Measurements from ENCODE around the gene CCL19. TPM values are rescaled to one million over a fixed set of nuclear protein-coding genes. Genes with fewer than 3 reads are reported as not detected.

CCL19 gene
- total RNA-seq, 2 experiments from 2014 or later: not detected

DNA sequence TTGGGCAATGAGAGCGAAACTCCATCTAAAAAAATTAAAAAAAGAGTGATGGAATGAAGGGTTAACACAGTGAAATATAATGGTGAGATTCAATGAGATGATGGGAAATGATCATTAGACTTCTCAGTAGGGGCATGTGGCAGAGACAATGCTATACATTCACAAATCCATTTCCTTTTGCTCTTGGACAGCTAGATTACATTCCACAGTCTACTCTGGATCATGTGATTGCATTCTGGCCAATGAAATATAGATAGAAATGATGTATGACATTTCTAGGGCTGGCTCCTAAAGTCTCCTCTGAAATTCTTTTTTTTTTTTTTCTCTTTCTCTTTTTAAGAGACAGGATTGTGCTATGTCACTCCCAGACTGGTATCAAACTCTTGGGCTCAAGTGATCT lies 48.4 kb downstream of the CCL19 start:
- peaks cover 24% of the 10 kb centered on the region for H3K4me1 Mint-ChIP-seq
- no peak overlapping the region for H3K27ac Mint-ChIP-seq
- ChIA-PET CTCF (interaction anchor here (0.6 to 1.2 kb wide), 2 partner anchors 9 to 23 kb away, joined by 3 to 5 read pairs; no protein-coding TSS in a partner anchor), POLR2A (interaction anchor here (1.2 to 9.4 kb wide), 2 partner anchors 9 to 18 kb away, joined by 3 to 162 read pairs; partner anchors contain the start of gene CCL27)
- H3K27me3 Mint-ChIP-seq: no peaks in the 10 kb centered on the region
- H3K4me3 Mint-ChIP-seq: no peak overlapping the region
- DNase-seq: no peak
- peaks cover 3% of the 10 kb centered on the region for H3K36me3 Mint-ChIP-seq (ENCODE audit: low read depth)
- no peaks in the 10 kb centered on the region for H3K9me3 Mint-ChIP-seq

Other genes with a start within 250 kb of the CCL19 start
- gene FAM219A, start 232.7 kb downstream of the CCL19 start, total RNA-seq: 10 to 100 TPM; 12.3 to 13.2 TPM
- not detected for gene DNAI1, start 232.5 kb downstream of the CCL19 start, total RNA-seq
- gene ENHO, start 168.3 kb downstream of the CCL19 start, total RNA-seq: not detected
- not detected for gene CNTFR, start 101.6 kb downstream of the CCL19 start, total RNA-seq
- 10 to 100 TPM; 32.4 to 32.6 TPM for gene RPP25L, start 79.2 kb downstream of the CCL19 start, total RNA-seq
- 100 to 1,000 TPM; 143 to 144 TPM for gene DCTN3, start 70.8 kb downstream of the CCL19 start, total RNA-seq
- gene ARID3C, start 62.2 kb downstream of the CCL19 start, total RNA-seq: under 1 TPM; 0.15 to 0.18 TPM
- gene SIGMAR1, start 53.5 kb downstream of the CCL19 start, total RNA-seq: 10 to 100 TPM; 53.3 to 55.5 TPM
- 10 to 100 TPM; 95.2 to 95.6 TPM for gene GALT, start 44.6 kb downstream of the CCL19 start, total RNA-seq
- gene IL11RA, start 39.1 kb downstream of the CCL19 start, total RNA-seq: 10 to 100 TPM; 51.5 to 54.0 TPM
- gene CCL27, start 28.6 kb downstream of the CCL19 start, total RNA-seq: not detected
- not detected for gene CCL21, start 18.9 kb upstream of the CCL19 start, total RNA-seq

Data from activated CD4-positive, alpha-beta memory T cell treated with anti-CD3 and anti-CD28 coated beads, Interleukin-2, amount 10 ng/mL, durations not matched to agents 7 days and 5 days (primary cell).